Amygdala (tissue), 56 donors: Measurements from ENCODE around the gene LGR5.

Source experiments
- DNase-seq, 56 donors: peaks; one replicate each; lab custom pipeline; 2025; lab: John Stamatoyannopoulos, UW

Gene LGR5

GRCh38 chr12:71582925-71583324, 143.3 kb downstream of the LGR5 start:
- no peak for DNase-seq

GRCh38 chr12:71584356-71584755, 144.8 kb downstream of the LGR5 start:
- no peak for DNase-seq

GRCh38 chr12:71585218-71585617, 145.6 kb downstream of the LGR5 start:
- DNase-seq = no peak

GRCh38 chr12:71587012-71587411, 147.4 kb downstream of the LGR5 start:
- DNase-seq = peak in 1 of 56 donors; percentile 6

GRCh38 chr12:71589478-71589881, 149.9 kb downstream of the LGR5 start:
- no peak for DNase-seq

- no peak for DNase-seq
These were observed 152.0 kb downstream of the LGR5 start for GRCh38 chr12:71591601-71592000.

- DNase-seq = no peak
These were observed 153.2 kb downstream of the LGR5 start for GRCh38 chr12:71592841-71593240.

- peak in 12 of 56 donors; percentile 1 to 69 (median 12) for DNase-seq
These were observed 154.8 kb downstream of the LGR5 start for GRCh38 chr12:71594214-71594948.

- DNase-seq = no peak
These were observed 159.6 kb downstream of the LGR5 start for GRCh38 chr12:71599210-71599609.

- no peak for DNase-seq
These were observed 161.9 kb downstream of the LGR5 start for GRCh38 chr12:71601546-71601945.

- DNase-seq = no peak
These were observed 163.4 kb downstream of the LGR5 start for GRCh38 chr12:71602761-71603577.

GRCh38 chr12:71605039-71605438, 165.4 kb downstream of the LGR5 start:
- no peak for DNase-seq

GRCh38 chr12:71607494-71608330, 168.1 kb downstream of the LGR5 start:
- DNase-seq = peak in 12 of 56 donors; percentile 1 to 41 (median 4)

- DNase-seq = no peak
These were observed 170.6 kb downstream of the LGR5 start for GRCh38 chr12:71610031-71610795.

- no peak for DNase-seq
These were observed 182.3 kb downstream of the LGR5 start for GRCh38 chr12:71621938-71622337.

GRCh38 chr12:71625476-71625875, 185.9 kb downstream of the LGR5 start:
- DNase-seq = no peak

GRCh38 chr12:71626098-71626497, 186.5 kb downstream of the LGR5 start:
- no peak for DNase-seq

GRCh38 chr12:71626768-71627167, 187.2 kb downstream of the LGR5 start:
- DNase-seq = no peak

GRCh38 chr12:71627438-71628002, 187.9 kb downstream of the LGR5 start:
- DNase-seq = no peak
